Activated T-helper 1 cell treated with anti-CD3 and anti-CD28 coated beads, Interleukin-2, amount 50 U/mL, for 16 hours (primary cell): ENCODE measurements around the gene LSM2.
"Not testable (repeated sequence)": the region's sequence is repeated elsewhere in the genome, so short reads cannot be mapped to it uniquely, and the experiment has no call there.

Experiments
- DNase-seq, 2 donors: peaks; one replicate each; pipeline ENCODE4 v3.0.0-alpha.2; 2020; ENCODE audit warnings: low read depth in 1 of 2, low spot score in 1 of 2

The LSM2 gene

GRCh38 chr6:31806470-31807272 is at the start of gene LSM2:
LSM2 (minus strand) TSS chr6:31806966; CDS start chr6:31806757, 209 bp downstream.
- DNase-seq, result peak; percentile 90 to 94

- DNase-seq, result not testable (repeated sequence)
Observed at GRCh38 chr6:31851980-31852718, 45.4 kb upstream of the LSM2 start.

- DNase-seq, result no peak
Observed at GRCh38 chr6:31851485-31851832, 44.7 kb upstream of the LSM2 start.

GRCh38 chr6:31850765-31851484 is 44.2 kb upstream of the LSM2 start:
- no peak for DNase-seq

- DNase-seq, result no peak
Observed at GRCh38 chr6:31847276-31847978, 40.7 kb upstream of the LSM2 start.

- no peak for DNase-seq
Observed at GRCh38 chr6:31844507-31844906, 37.7 kb upstream of the LSM2 start.

- no peak for DNase-seq
Observed at GRCh38 chr6:31842053-31842452, 35.3 kb upstream of the LSM2 start.

- not testable (repeated sequence) for DNase-seq
Observed at GRCh38 chr6:31839779-31840126, 33.0 kb upstream of the LSM2 start.

GRCh38 chr6:31838968-31839367 is 32.2 kb upstream of the LSM2 start:
- DNase-seq, result no peak

GRCh38 chr6:31838114-31838553 is 31.4 kb upstream of the LSM2 start:
- DNase-seq, result not testable (repeated sequence)

- no peak for DNase-seq
Observed at GRCh38 chr6:31837369-31838113, 30.8 kb upstream of the LSM2 start.

GRCh38 chr6:31836474-31837368 is 30.0 kb upstream of the LSM2 start:
- DNase-seq, result no peak

GRCh38 chr6:31836047-31836473 is 29.3 kb upstream of the LSM2 start:
- no peak for DNase-seq

- peak; percentile 66 to 67 for DNase-seq
Observed at GRCh38 chr6:31834367-31835250, 27.8 kb upstream of the LSM2 start.

GRCh38 chr6:31831350-31832215 is 24.8 kb upstream of the LSM2 start:
- DNase-seq, result no peak

GRCh38 chr6:31830886-31831335 is 24.1 kb upstream of the LSM2 start:
- no peak for DNase-seq

GRCh38 chr6:31829633-31830283 is 23.0 kb upstream of the LSM2 start:
- no peak for DNase-seq
